GM10266 (cell line): ENCODE results near the gene ERC1.
A peak's percentile ranks its signal among the peaks of the same experiment; 100 is the strongest.

Experiments used
- DNase-seq: peaks from one replicate; pipeline ENCODE4 v3.0.0; 2012; ENCODE audit errors: extremely low spot score
- TF ChIP-seq, protein P1 (sequence below): IDR thresholded peaks from 2 replicates; pipeline ENCODE4 v1.5.1; 2012; ENCODE audit warnings: mild to moderate bottlenecking, low read depth; ENCODE audit not compliant: control insufficient read depth, insufficient read depth; ENCODE audit errors: missing control alignments

Gene ERC1

DNA sequence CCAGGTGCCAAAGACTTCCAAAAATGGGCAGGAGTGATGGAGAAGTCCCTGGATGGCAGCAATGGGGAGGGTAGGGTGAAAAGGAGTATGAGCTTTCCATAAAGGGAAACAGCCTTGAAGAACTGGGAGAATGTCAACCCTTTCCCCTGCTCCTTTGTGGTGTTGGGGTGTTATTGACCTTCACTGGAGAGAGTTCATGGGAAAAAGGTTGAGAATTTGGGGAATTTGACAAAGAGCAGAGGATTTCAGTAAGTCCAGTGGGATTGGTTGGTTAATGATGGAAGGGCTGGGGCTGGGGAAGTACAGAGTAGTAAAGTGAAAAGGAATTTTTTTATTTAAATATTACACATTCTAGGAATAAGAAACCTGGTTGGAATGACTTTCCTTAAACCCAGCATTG lies 116.6 kb downstream of the ERC1 start:
- DNase-seq = no peak
- TF ChIP-seq, protein P1, sequence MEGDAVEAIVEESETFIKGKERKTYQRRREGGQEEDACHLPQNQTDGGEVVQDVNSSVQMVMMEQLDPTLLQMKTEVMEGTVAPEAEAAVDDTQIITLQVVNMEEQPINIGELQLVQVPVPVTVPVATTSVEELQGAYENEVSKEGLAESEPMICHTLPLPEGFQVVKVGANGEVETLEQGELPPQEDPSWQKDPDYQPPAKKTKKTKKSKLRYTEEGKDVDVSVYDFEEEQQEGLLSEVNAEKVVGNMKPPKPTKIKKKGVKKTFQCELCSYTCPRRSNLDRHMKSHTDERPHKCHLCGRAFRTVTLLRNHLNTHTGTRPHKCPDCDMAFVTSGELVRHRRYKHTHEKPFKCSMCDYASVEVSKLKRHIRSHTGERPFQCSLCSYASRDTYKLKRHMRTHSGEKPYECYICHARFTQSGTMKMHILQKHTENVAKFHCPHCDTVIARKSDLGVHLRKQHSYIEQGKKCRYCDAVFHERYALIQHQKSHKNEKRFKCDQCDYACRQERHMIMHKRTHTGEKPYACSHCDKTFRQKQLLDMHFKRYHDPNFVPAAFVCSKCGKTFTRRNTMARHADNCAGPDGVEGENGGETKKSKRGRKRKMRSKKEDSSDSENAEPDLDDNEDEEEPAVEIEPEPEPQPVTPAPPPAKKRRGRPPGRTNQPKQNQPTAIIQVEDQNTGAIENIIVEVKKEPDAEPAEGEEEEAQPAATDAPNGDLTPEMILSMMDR = no peak

- peak; percentile 55 for DNase-seq
- TF ChIP-seq, protein P1 = no peak
These were observed 117.3 kb downstream of the ERC1 start for GRCh38 chr12:1108276-1108675.

- TF ChIP-seq, protein P1 = no peak
- DNase-seq = no peak
These were observed 124.6 kb downstream of the ERC1 start for GRCh38 chr12:1115484-1116231.

- TF ChIP-seq, protein P1 = no peak
- no peak for DNase-seq
These were observed 126.3 kb downstream of the ERC1 start for GRCh38 chr12:1117371-1117770.

DNA sequence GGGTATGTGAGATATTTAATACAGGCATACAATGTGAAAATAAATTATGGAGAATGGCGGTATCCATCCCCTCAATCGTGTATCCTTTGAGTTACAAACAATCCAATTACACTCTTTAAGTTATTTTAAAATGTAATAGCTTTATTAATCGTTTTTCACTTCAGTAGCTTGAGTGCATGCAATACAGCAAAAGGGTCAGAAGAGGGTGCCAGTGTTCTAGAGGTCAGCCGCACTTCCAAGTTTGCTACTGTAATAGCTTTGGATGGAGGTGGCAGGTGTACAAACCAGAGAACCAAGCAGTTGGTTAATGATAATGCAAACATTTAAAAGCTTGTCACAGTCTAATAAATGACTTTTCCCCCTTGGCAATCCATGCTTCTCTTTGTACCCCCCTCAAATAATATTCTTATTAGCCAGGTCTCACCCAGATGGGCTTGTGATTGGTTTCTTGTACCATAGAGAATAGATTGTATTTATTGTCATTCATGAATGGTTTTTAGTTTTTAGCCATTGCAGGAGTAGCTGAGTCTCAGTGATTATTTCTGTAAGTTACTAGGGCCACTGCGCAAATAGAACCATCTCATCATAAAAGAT lies 127.0 kb downstream of the ERC1 start:
- DNase-seq = peak; percentile 26
- TF ChIP-seq, protein P1 = peak; percentile 92

DNA sequence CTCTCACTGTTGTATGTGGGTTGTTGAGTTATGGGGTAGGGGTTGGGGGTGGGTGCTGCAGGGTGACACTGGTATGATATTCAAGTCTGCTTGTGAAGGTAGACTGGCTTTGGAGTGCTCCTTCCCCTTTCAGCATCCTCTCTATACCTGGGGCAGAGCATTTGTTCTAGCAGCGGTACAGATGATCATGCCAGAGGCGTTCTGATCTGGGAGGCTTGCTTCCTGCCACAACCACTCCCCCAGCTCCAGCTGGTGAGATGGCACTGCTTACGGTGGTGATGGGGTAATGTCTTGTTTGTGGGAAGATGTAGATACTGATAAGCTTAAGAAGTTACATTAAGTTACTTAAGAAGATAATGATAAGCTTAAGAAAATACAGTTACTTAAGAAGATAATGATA lies 131.8 kb downstream of the ERC1 start:
- DNase-seq = no peak
- TF ChIP-seq, protein P1 = no peak

DNA sequence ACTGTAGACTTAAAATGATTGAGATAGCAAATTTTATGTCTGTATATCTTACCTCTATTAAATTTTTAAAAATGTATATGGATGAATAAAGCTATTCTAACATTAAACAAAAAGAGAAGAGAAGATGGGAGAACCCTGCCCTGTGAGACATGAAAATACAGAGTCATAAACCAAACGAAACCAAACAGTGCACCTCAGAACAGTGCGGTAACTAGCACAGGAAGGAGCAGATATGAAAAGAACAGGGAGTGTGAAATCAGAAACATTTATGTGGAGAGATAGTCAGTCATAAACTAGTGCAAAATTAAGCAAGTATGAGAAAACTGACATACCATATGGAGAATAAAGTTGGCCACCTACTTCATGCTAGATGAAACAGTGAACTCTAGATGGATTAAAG lies 135.1 kb downstream of the ERC1 start:
- DNase-seq = no peak
- TF ChIP-seq, protein P1 = no peak
